ENCODE results near the gene USP49. TPM values are rescaled to one million over a fixed set of nuclear protein-coding genes. Genes with fewer than 3 reads are reported as not detected.

USP49 gene
- total and polyA plus RNA-seq, 2 of the 13 experiments (the other 11 are each of a cell fraction or from before 2014, with no cell fraction given), result 2.9 to 4.3 TPM

- TF ChIP-seq STAT6 (CRISPR knock-in tag; IDR thresholded peaks at IDR 0.05; ENCODE audit: borderline replicate concordance) (no peak), PRDM4 (CRISPR knock-in tag; IDR thresholded peaks at IDR 0.05; ENCODE audit: borderline replicate concordance) (0 out of 2 replicates have a peak, but pooled peaks have one; percentile 26), SALL1 (CRISPR knock-in tag; IDR thresholded peaks at IDR 0.05) (peak; percentile 71), ZNF556 (CRISPR knock-in tag; IDR thresholded peaks at IDR 0.05; ENCODE audit: borderline replicate concordance) (peak; percentile 90), ZNF547 (CRISPR knock-in tag; IDR thresholded peaks at IDR 0.05) (peak; percentile 72; the same call in 1 of the 2 replicates), CBX1 (IDR thresholded peaks at IDR 0.05; ENCODE audit: low read depth) (no peak), ZMAT3 (CRISPR knock-in tag; conservative IDR thresholded peaks at IDR 0.05) (peak; percentile 84), IKZF4 (CRISPR knock-in tag; IDR thresholded peaks at IDR 0.05; ENCODE audit: borderline replicate concordance, low read depth, not compliant biosample characterization) (no peak), ZBED4 (CRISPR knock-in tag; IDR thresholded peaks at IDR 0.05; ENCODE audit: borderline replicate concordance) (peak; percentile 98), UBTF (CRISPR knock-in tag; IDR thresholded peaks at IDR 0.05) (peak; percentile 73; the same call in 1 of the 2 replicates), ATF7-NPFF (CRISPR knock-in tag; IDR thresholded peaks at IDR 0.05; ENCODE audit: low read depth) (peak; percentile 80), ZBTB4 (CRISPR knock-in tag; IDR thresholded peaks at IDR 0.05; ENCODE audit: borderline replicate concordance) (no peak; the same call in 1 of the 2 replicates)
Observed at GRCh38 chr6:41786451-41787218, 108.5 kb downstream of the USP49 start (continued).
